Mesothelial cell of epicardium (in vitro differentiated cells): ENCODE results near the gene SLC25A11. TPM values are rescaled to one million over a fixed set of nuclear protein-coding genes. Genes with fewer than 3 reads are reported as not detected.

Experiments
- DNase-seq, 2 experiments: peaks; one replicate each; pipeline ENCODE4 v3.0.0; 2021; ENCODE audit warnings: low spot score in 2 of 2; ENCODE audit not compliant: unreplicated experiment in 2 of 2
- H3K27ac Mint-ChIP-seq: 2 replicates; pipeline ENCODE4 v1.8.0; 2021; ENCODE audit warnings: mixed read lengths
- H3K27me3 Mint-ChIP-seq: 2 replicates; pipeline ENCODE4 v1.8.0; 2021; ENCODE audit warnings: low read depth, mixed read lengths
- H3K36me3 Mint-ChIP-seq: 2 replicates; pipeline ENCODE4 v1.8.0; 2021; ENCODE audit warnings: mixed read lengths
- H3K4me1 Mint-ChIP-seq: 2 replicates; pipeline ENCODE4 v1.8.0; 2021; ENCODE audit warnings: mixed read lengths
- H3K4me3 Mint-ChIP-seq: 2 replicates; pipeline ENCODE4 v1.8.0; 2021; ENCODE audit warnings: mild to moderate bottlenecking, moderate library complexity, mixed read lengths
- H3K9me3 Mint-ChIP-seq: 2 replicates; pipeline ENCODE4 v1.8.0; 2021; ENCODE audit warnings: mixed read lengths
- total RNA-seq: library from RNA; stranded (reverse); gene quantifications from 3 replicates; pipeline ENCODE4 v1.2.1, GENCODE V29; 2021
- TF ChIP-seq, protein P1 (sequence below): fragments of 200-600 bp; sonication (generic); IDR thresholded peaks from one replicate; pipeline ENCODE4 v1.5.0; 2021; ENCODE audit warnings: antibody characterized with exemption; ENCODE audit not compliant: unreplicated experiment

SLC25A11 gene
- total RNA-seq, 1 donor from 2014 or later = 53.9 TPM

DNA sequence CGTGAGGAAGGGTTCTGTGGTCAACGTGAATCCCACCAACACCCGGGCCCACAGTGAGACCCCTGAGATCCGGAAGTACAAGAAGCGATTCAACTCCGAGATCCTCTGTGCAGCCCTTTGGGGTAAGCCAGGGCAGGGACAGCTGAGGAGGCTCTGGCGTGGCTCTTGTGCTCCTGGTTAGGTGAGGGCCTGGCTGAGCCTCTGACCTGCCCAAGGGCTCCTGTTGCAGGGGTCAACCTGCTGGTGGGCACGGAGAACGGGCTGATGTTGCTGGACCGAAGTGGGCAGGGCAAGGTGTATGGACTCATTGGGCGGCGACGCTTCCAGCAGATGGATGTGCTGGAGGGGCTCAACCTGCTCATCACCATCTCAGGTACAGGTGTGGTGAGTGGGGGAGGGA lies 44.7 kb downstream of the SLC25A11 start:
- no peak overlapping the region for H3K4me3 Mint-ChIP-seq
- peaks cover 12% of the 10 kb centered on the region for H3K36me3 Mint-ChIP-seq
- peaks cover 6% of the 10 kb centered on the region for H3K4me1 Mint-ChIP-seq
- TF ChIP-seq, protein P1, sequence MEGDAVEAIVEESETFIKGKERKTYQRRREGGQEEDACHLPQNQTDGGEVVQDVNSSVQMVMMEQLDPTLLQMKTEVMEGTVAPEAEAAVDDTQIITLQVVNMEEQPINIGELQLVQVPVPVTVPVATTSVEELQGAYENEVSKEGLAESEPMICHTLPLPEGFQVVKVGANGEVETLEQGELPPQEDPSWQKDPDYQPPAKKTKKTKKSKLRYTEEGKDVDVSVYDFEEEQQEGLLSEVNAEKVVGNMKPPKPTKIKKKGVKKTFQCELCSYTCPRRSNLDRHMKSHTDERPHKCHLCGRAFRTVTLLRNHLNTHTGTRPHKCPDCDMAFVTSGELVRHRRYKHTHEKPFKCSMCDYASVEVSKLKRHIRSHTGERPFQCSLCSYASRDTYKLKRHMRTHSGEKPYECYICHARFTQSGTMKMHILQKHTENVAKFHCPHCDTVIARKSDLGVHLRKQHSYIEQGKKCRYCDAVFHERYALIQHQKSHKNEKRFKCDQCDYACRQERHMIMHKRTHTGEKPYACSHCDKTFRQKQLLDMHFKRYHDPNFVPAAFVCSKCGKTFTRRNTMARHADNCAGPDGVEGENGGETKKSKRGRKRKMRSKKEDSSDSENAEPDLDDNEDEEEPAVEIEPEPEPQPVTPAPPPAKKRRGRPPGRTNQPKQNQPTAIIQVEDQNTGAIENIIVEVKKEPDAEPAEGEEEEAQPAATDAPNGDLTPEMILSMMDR = no peak
- no peaks in the 10 kb centered on the region for H3K27me3 Mint-ChIP-seq
- H3K9me3 Mint-ChIP-seq = no peaks in the 10 kb centered on the region
- DNase-seq = no peak
- H3K27ac Mint-ChIP-seq = no peak overlapping the region

- TF ChIP-seq, protein P1 = no peak
These were observed 45.9 kb downstream of the SLC25A11 start for GRCh38 chr17:4893721-4894560.

GRCh38 chr17:4893272-4893671 lies 46.6 kb downstream of the SLC25A11 start:
- Mint-ChIP-seq H3K27me3 (no peaks in the 10 kb centered on the region), H3K36me3 (peaks cover 11% of the 10 kb centered on the region), H3K9me3 (no peaks in the 10 kb centered on the region), H3K4me1 (no peaks in the 10 kb centered on the region), H3K4me3 (no peak overlapping the region), H3K27ac (no peak overlapping the region)
- no peak for DNase-seq
- TF ChIP-seq, protein P1 = no peak

More at GRCh38 chr17:4893721-4894560, 45.9 kb downstream of the SLC25A11 start:
- Mint-ChIP-seq H3K9me3 (no peaks in the 10 kb centered on the region), H3K27me3 (no peaks in the 10 kb centered on the region), H3K4me3 (no peak overlapping the region), H3K27ac (no peak overlapping the region), H3K4me1 (peaks cover 4% of the 10 kb centered on the region), H3K36me3 (peaks cover 15% of the 10 kb centered on the region)
- DNase-seq = no peak

GRCh38 chr17:4892499-4893221 lies 47.2 kb downstream of the SLC25A11 start:
- Mint-ChIP-seq H3K4me1 (no peaks in the 10 kb centered on the region), H3K27ac (no peak overlapping the region), H3K36me3 (peaks cover 11% of the 10 kb centered on the region), H3K9me3 (no peaks in the 10 kb centered on the region), H3K27me3 (no peaks in the 10 kb centered on the region), H3K4me3 (no peak overlapping the region)
- TF ChIP-seq, protein P1 = no peak
- DNase-seq = no peak

- no peaks in the 10 kb centered on the region for H3K27me3 Mint-ChIP-seq
- no peak for DNase-seq
- H3K4me1 Mint-ChIP-seq = no peaks in the 10 kb centered on the region
- no peak overlapping the region for H3K27ac Mint-ChIP-seq
- no peak overlapping the region for H3K4me3 Mint-ChIP-seq
- TF ChIP-seq, protein P1 = no peak
- H3K36me3 Mint-ChIP-seq = peaks cover 17% of the 10 kb centered on the region
- no peaks in the 10 kb centered on the region for H3K9me3 Mint-ChIP-seq
These were observed 48.1 kb downstream of the SLC25A11 start for GRCh38 chr17:4891411-4892410.
